Measurements from ENCODE around the gene SETD6.
"Not testable (repeated sequence)": the region's sequence is repeated elsewhere in the genome, so short reads cannot be mapped to it uniquely, and the experiment has no call there.

The SETD6 gene

DNA sequence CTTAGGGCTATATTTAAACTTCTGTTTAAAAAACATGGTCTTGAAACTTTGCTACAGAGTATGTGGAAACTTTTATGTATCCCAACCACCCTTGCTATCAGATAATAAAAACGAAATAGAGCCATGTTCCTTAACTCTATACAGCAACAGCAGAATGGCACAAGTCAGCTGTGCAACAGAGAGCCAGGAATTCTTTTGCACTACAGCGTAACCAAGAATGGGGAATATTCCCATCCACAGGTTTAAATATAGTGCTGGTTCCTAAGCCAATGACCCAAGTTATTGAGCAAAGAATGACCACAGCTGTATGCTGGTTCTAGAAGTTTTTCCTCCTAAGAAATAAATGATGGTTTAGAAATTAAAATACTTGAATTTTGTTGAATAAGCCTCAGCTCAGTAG, 33.1 kb downstream of the SETD6 start:
- DNase-seq = no peak

DNA sequence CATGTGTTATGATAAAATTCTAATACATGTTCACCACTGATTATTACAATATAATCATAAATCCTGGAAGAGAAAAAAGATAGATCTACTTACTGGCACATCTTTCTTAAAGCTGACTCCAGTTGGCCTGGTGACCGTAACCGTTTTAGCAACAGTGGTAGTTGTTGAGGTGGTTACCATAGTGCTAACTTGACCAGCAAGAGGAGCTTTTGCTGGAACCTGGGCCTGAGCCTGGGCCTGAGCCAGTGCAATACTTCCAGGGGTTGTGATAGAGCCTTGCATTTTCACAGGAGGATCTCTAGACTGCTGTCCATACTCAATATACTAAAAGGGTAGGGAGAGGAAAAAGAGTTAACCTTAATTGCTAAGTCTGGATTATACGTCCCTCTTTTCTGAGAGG, 36.2 kb downstream of the SETD6 start:
- no peak for DNase-seq

DNA sequence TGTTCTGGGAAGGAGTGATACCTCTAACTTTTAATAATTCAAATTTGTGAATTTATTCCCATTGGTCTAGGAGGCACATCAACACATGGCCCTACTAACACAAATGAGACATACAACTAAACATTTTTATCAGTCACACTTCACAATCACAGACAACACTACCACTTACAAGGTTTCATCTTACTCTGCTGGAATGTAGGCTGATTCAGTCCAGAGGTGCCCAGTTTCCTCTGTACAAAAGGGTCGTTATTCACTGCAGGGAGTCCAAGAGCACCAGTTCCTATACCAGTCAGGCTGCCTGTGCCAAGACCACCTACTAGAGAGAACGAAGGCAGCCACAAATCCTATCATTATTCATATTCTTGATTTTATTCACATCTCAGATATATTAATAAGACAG, 41.4 kb downstream of the SETD6 start:
- no peak for DNase-seq

DNA sequence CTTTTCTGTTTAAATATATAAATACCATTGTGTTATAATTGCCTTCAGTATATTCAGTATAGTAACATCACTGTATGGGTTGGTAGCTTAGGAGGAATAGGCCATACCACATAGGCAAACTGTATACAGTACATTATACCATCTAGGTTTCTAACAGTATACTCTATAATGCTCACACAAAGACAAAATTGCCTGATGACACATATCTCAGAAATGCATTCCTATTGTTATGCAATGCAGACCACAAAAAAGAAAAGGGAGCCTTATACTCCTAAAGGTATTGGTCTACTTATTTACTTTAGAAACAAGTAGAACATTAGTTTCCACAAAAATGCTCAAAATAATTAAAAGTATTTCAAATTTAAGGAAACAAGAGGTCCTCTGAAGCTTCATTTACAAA, 47.9 kb downstream of the SETD6 start:
- no peak for DNase-seq

DNA sequence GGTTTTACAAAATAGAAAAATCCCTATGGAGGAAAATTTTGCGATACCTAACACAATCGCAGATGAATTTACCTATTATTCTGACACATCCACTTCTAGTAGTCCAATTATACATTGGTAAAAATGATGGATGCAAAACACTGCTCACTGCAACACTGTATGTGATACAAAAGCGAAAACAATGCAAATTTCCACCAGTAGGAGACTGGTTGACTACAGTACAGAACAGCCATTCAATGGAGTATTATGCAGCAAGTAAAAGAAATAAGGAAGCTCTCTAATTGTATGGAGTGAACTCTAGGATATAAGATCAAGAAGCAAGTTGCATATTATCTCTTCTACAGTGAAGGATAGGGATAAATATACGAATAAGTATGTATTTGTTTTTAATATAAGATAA, 48.5 kb downstream of the SETD6 start:
- no peak for DNase-seq

DNA sequence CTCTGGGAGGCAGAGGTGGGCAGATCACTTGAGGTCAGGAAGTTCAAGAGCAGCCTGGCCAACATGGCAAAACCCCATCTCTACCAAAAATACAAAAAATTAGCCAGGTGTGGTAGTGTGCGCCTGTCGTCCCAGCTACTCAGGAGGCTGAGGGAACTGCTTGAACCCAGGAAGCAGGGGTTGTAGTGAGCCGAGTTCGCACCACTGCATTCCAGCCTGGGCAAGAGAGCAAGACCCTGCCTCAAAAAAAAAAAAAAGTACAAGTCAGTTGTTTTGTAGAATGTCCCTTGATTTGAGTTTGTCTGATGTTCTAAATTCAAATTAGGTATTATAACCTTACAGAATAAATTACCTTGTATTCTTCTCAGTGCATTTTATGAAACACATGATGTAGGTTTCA, 50.4 kb downstream of the SETD6 start:
- DNase-seq = not testable (repeated sequence)
